ENCODE measurements around the gene NUP107.

The NUP107 gene

DNA sequence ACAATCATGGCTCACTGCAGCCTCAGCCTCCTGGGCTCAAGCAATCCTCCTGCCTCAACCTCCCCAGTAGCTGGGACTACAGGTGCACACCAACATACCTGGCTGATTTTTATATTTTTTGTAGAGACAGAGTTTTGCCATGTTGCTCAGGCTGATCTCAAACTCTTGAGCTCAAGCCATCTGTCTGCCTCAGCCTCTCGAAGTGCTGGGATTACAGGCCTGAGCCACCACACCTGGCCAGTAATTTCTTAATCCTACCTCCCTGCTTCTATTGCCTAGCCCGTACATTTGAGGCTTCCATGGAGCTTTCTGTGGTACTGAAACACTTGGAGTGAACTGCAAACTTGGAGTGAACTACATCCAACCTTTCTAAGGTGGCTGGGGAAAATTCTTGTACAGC lies 79.9 kb downstream of the NUP107 start:
- no peak for ATAC-seq
- no peak for TF ChIP-seq GLIS3 (CRISPR knock-in tag; IDR thresholded peaks at IDR 0.05)
- no peak for TF ChIP-seq PPARA (CRISPR knock-in tag; IDR thresholded peaks at IDR 0.05; ENCODE audit: borderline replicate concordance)
- TF ChIP-seq, protein P1, sequence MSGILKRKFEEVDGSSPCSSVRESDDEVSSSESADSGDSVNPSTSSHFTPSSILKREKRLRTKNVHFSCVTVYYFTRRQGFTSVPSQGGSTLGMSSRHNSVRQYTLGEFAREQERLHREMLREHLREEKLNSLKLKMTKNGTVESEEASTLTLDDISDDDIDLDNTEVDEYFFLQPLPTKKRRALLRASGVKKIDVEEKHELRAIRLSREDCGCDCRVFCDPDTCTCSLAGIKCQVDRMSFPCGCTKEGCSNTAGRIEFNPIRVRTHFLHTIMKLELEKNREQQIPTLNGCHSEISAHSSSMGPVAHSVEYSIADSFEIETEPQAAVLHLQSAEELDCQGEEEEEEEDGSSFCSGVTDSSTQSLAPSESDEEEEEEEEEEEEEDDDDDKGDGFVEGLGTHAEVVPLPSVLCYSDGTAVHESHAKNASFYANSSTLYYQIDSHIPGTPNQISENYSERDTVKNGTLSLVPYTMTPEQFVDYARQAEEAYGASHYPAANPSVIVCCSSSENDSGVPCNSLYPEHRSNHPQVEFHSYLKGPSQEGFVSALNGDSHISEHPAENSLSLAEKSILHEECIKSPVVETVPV (CRISPR knock-in tag; IDR thresholded peaks at IDR 0.05): no peak
- TF ChIP-seq ZNF565 (CRISPR knock-in tag; conservative IDR thresholded peaks at IDR 0.05; ENCODE audit: low read depth): no peak
- TF ChIP-seq, protein P2, sequence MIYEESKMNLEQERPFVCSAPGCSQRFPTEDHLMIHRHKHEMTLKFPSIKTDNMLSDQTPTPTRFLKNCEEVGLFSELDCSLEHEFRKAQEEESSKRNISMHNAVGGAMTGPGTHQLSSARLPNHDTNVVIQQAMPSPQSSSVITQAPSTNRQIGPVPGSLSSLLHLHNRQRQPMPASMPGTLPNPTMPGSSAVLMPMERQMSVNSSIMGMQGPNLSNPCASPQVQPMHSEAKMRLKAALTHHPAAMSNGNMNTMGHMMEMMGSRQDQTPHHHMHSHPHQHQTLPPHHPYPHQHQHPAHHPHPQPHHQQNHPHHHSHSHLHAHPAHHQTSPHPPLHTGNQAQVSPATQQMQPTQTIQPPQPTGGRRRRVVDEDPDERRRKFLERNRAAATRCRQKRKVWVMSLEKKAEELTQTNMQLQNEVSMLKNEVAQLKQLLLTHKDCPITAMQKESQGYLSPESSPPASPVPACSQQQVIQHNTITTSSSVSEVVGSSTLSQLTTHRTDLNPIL (CRISPR knock-in tag; IDR thresholded peaks at IDR 0.05; ENCODE audit: low read depth): no peak
- no peak for TF ChIP-seq BACH2 (CRISPR knock-in tag; IDR thresholded peaks at IDR 0.05; ENCODE audit: borderline replicate concordance)
- TF ChIP-seq RARB (CRISPR knock-in tag; IDR thresholded peaks at IDR 0.05): no peak

DNA sequence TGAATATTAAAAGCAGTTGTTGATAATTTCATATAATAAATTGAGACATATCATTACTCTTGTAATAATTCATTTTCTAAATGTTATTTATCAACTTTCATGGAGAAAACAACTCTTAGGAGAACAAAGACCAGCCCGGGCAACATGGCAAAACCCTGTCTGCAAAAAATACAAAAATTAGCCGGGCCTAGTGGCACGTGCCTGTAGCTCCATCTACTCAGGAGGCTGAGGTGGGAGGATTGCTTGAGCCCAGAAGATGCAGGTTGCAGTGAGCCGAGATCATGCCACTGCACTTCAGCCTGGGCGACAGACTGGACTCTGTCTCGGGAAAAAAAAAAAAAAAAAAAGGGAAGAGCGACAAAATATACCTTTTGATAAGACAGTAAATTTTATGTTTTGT lies 80.4 kb downstream of the NUP107 start:
- no peak for ATAC-seq
- no peak for TF ChIP-seq ISL1 (CRISPR knock-in tag; IDR thresholded peaks at IDR 0.05)
- TF ChIP-seq SNAI2 (CRISPR knock-in tag; IDR thresholded peaks at IDR 0.05): no peak
- no peak for TF ChIP-seq ZFP3 (CRISPR knock-in tag; IDR thresholded peaks at IDR 0.05)
- no peak for TF ChIP-seq ZFP30 (CRISPR knock-in tag; IDR thresholded peaks at IDR 0.05)
- no peak for TF ChIP-seq PPARA (CRISPR knock-in tag; IDR thresholded peaks at IDR 0.05; ENCODE audit: borderline replicate concordance)
- TF ChIP-seq, protein P3, sequence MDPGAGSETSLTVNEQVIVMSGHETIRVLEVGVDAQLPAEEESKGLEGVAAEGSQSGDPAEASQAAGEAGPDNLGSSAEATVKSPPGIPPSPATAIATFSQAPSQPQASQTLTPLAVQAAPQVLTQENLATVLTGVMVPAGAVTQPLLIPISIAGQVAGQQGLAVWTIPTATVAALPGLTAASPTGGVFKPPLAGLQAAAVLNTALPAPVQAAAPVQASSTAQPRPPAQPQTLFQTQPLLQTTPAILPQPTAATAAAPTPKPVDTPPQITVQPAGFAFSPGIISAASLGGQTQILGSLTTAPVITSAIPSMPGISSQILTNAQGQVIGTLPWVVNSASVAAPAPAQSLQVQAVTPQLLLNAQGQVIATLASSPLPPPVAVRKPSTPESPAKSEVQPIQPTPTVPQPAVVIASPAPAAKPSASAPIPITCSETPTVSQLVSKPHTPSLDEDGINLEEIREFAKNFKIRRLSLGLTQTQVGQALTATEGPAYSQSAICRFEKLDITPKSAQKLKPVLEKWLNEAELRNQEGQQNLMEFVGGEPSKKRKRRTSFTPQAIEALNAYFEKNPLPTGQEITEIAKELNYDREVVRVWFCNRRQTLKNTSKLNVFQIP (CRISPR knock-in tag; IDR thresholded peaks at IDR 0.05; ENCODE audit: borderline replicate concordance, low read depth): no peak
- TF ChIP-seq TOX (CRISPR knock-in tag; IDR thresholded peaks at IDR 0.05; ENCODE audit: borderline replicate concordance): no peak
- TF ChIP-seq ZNF565 (CRISPR knock-in tag; conservative IDR thresholded peaks at IDR 0.05; ENCODE audit: low read depth): no peak
- TF ChIP-seq ZNF70 (CRISPR knock-in tag; IDR thresholded peaks at IDR 0.05): no peak
- TF ChIP-seq, protein P1 (CRISPR knock-in tag; IDR thresholded peaks at IDR 0.05): no peak
- TF ChIP-seq TCF4 (CRISPR knock-in tag; IDR thresholded peaks at IDR 0.05; ENCODE audit: borderline replicate concordance): no peak
- TF ChIP-seq, protein P4, sequence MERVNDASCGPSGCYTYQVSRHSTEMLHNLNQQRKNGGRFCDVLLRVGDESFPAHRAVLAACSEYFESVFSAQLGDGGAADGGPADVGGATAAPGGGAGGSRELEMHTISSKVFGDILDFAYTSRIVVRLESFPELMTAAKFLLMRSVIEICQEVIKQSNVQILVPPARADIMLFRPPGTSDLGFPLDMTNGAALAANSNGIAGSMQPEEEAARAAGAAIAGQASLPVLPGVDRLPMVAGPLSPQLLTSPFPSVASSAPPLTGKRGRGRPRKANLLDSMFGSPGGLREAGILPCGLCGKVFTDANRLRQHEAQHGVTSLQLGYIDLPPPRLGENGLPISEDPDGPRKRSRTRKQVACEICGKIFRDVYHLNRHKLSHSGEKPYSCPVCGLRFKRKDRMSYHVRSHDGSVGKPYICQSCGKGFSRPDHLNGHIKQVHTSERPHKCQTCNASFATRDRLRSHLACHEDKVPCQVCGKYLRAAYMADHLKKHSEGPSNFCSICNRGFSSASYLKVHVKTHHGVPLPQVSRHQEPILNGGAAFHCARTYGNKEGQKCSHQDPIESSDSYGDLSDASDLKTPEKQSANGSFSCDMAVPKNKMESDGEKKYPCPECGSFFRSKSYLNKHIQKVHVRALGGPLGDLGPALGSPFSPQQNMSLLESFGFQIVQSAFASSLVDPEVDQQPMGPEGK (CRISPR knock-in tag; IDR thresholded peaks at IDR 0.05; ENCODE audit: borderline replicate concordance): no peak
- TF ChIP-seq BACH2 (CRISPR knock-in tag; IDR thresholded peaks at IDR 0.05; ENCODE audit: borderline replicate concordance): no peak
- no peak for TF ChIP-seq ZC3H10 (CRISPR knock-in tag; IDR thresholded peaks at IDR 0.05)
- TF ChIP-seq ZNF8 (CRISPR knock-in tag; IDR thresholded peaks at IDR 0.05): no peak
- TF ChIP-seq OSR1 (CRISPR knock-in tag; IDR thresholded peaks at IDR 0.05): no peak
- TF ChIP-seq ARNTL (CRISPR knock-in tag; IDR thresholded peaks at IDR 0.05; ENCODE audit: borderline replicate concordance, low read depth): no peak
- no peak for TF ChIP-seq ESRRG (CRISPR knock-in tag; IDR thresholded peaks at IDR 0.05)
- TF ChIP-seq RARB (CRISPR knock-in tag; IDR thresholded peaks at IDR 0.05): no peak
- no peak for TF ChIP-seq GLIS3 (CRISPR knock-in tag; IDR thresholded peaks at IDR 0.05)

DNA sequence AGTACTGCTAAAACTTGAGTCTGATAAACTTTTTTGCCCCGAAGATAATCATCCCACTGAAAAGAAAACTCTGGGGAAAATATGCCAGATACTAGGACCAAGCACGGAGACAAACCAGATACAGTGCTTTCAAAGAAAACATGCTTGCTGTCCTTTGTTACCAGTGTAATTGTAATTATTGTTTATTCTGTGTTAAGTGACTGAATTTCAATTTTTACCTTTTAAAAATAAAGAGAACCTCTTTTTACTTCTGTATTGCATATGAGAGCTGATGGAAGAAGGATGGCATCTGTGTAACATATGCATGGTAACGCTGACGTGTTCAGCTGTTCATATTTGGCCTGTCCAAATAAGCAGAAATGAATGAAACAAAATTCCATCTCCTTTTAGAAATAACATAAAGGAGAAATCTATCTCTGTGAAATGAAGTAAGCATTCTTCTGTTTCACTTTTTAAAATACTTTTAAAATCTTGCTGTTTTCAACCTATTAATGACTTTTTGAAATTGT lies 81.7 kb downstream of the NUP107 start:
- ATAC-seq: no peak
- TF ChIP-seq, protein P1 (CRISPR knock-in tag; IDR thresholded peaks at IDR 0.05): no peak
- TF ChIP-seq ZFP30 (CRISPR knock-in tag; IDR thresholded peaks at IDR 0.05) (no peak), ZNF8 (CRISPR knock-in tag; IDR thresholded peaks at IDR 0.05) (no peak), ESRRG (CRISPR knock-in tag; IDR thresholded peaks at IDR 0.05) (no peak), ISL1 (CRISPR knock-in tag; IDR thresholded peaks at IDR 0.05) (no peak), ARNTL (CRISPR knock-in tag; IDR thresholded peaks at IDR 0.05; ENCODE audit: borderline replicate concordance, low read depth) (no peak), ZNF70 (CRISPR knock-in tag; IDR thresholded peaks at IDR 0.05) (no peak), RARB (CRISPR knock-in tag; IDR thresholded peaks at IDR 0.05) (no peak)
- TF ChIP-seq, protein P2 (CRISPR knock-in tag; IDR thresholded peaks at IDR 0.05; ENCODE audit: low read depth): no peak
- TF ChIP-seq, protein P3 (CRISPR knock-in tag; IDR thresholded peaks at IDR 0.05; ENCODE audit: borderline replicate concordance, low read depth): no peak
